HCT116 (cell line): ENCODE results near the gene RFLNA. TPM values are rescaled to one million over a fixed set of nuclear protein-coding genes. Genes with fewer than 3 reads are reported as not detected.

ENCODE experiments used
- ATAC-seq: fragments of 200-7000 bp; cut with Tn5 transposase; 2 replicates; pipeline ENCODE4 v1.9.1; 2020; ENCODE audit warnings: mild to moderate bottlenecking, moderate library complexity
- BruUV-seq: library from RNA; stranded (reverse); fragments of 400-500 nt; replicated peaks from 2 replicates; lab custom pipeline; 2021; lab: Mats Ljungman, UMichigan
- CTCF ChIA-PET: fragments of 300-600 bp; sonication (Branson Sonifier 250); formaldehyde crosslinking; loops from one replicate; lab custom pipeline; 2021; ENCODE audit warnings: antibody characterized with exemption; lab: Charles Lee
- POLR2A ChIA-PET: fragments of 300-600, 350-600 bp; sonication (Branson Sonifier 250); formaldehyde crosslinking; loops from one replicate; lab custom pipeline; 2021; ENCODE audit warnings: antibody characterized with exemption; lab: Charles Lee
- RAD21 ChIA-PET, 2 experiments: fragments of 300-600 bp; sonication (Branson Sonifier 250); formaldehyde crosslinking; loops; one replicate each; lab custom pipeline; 2023; ENCODE audit warnings: low total read pairs in 2 of 2; ENCODE audit not compliant: uncharacterized antibody in 2 of 2, unreplicated experiment in 2 of 2, low non-redundant PET in 1 of 2; lab: Charles Lee
- DNase-seq: peaks from one replicate; pipeline ENCODE4 v3.0.0-alpha.2; 2010; ENCODE audit warnings: low read depth, low spot score
- H2AFZ ChIP-seq: fragments of 200-600 bp; shearing (Covaris generic), sonication (generic); 2 replicates; pipeline ENCODE4 v1.6.1; 2017; ENCODE audit warnings: low read depth, mixed run types, mixed read lengths, antibody characterized with exemption, low read length; ENCODE audit not compliant: poor library complexity, severe bottlenecking
- H3K27ac ChIP-seq: 2 replicates; pipeline ENCODE4 v1.5.1; 2012; ENCODE audit warnings: low read depth, low read length
- H3K27me3 ChIP-seq: fragments of 200-600 bp; sonication (generic); 2 replicates; pipeline ENCODE4 v1.6.1; 2016; ENCODE audit warnings: mixed run types, low read length, mixed read lengths; ENCODE audit not compliant: insufficient read depth
- H3K36me3 ChIP-seq, 2 experiments: fragments of 200-500 bp in 1 of 2; fragments of 200-600 bp in 1 of 2; sonication (Bioruptor generic) in 1 of 2; sonication (generic) in 1 of 2; 2 replicates each; pipeline versions ENCODE4 v1.5.1 to v1.6.1; 2014 to 2016; ENCODE audit warnings: low read length in 2 of 2, inconsistent platforms in 1 of 2, mixed read lengths in 1 of 2, mixed run types in 1 of 2; ENCODE audit not compliant: insufficient read depth in 2 of 2, control insufficient read depth in 1 of 2
- H3K4me1 ChIP-seq, 2 experiments: fragments of 200-600 bp in 1 of 2; sonication (generic) in 1 of 2; 2 replicates each; pipeline versions ENCODE4 v1.5.1 to v1.6.1; 2012 to 2017; ENCODE audit warnings: low read length in 2 of 2, inconsistent platforms in 1 of 2, mild to moderate bottlenecking in 1 of 2, mixed read lengths in 1 of 2, mixed run types in 1 of 2, moderate library complexity in 1 of 2; ENCODE audit not compliant: insufficient read depth in 2 of 2, control insufficient read depth in 1 of 2
- H3K4me2 ChIP-seq: fragments of 200-600 bp; sonication (generic); 2 replicates; pipeline ENCODE4 v1.6.1; 2017; ENCODE audit warnings: mixed run types, low read length, mixed read lengths
- H3K4me3 ChIP-seq, 2 experiments: fragments of 200-600 bp in 1 of 2; sonication (generic) in 1 of 2; replicated peaks in 1 of 2; 2 replicates each; pipeline ENCODE4 v1.5.1; 2011 to 2016; ENCODE audit warnings: low read length in 2 of 2, control low read depth in 1 of 2, low read depth in 1 of 2, mild to moderate bottlenecking in 1 of 2, mixed read lengths in 1 of 2, mixed run types in 1 of 2
- H3K79me2 ChIP-seq: fragments of 200-600 bp; sonication (generic); 2 replicates; pipeline ENCODE4 v1.6.1; 2017; ENCODE audit warnings: mild to moderate bottlenecking, mixed run types, low read length, moderate library complexity, mixed read lengths; ENCODE audit not compliant: insufficient read depth
- H3K9ac ChIP-seq: fragments of 200-600 bp; sonication (generic); 2 replicates; pipeline ENCODE4 v1.6.1; 2016; ENCODE audit warnings: low read length, mixed read lengths
- H3K9me2 ChIP-seq: fragments of 200-600 bp; sonication (generic), shearing (Covaris generic); 2 replicates; pipeline ENCODE4 v1.6.1; 2017; ENCODE audit warnings: mixed run types, mild to moderate bottlenecking, moderate library complexity; ENCODE audit not compliant: insufficient read depth
- H3K9me3 ChIP-seq, 2 experiments: fragments of 200-500 bp in 1 of 2; fragments of 200-600 bp in 1 of 2; sonication (Bioruptor generic) in 1 of 2; sonication (generic) in 1 of 2; 2 replicates each; pipeline ENCODE4 v1.6.1; 2014 to 2017; ENCODE audit warnings: low read length in 2 of 2, mixed read lengths in 2 of 2, inconsistent platforms in 1 of 2, low read depth in 1 of 2, mild to moderate bottlenecking in 1 of 2, mixed run types in 1 of 2, moderate library complexity in 1 of 2; ENCODE audit not compliant: control insufficient read depth in 1 of 2, insufficient read depth in 1 of 2
- H4K20me1 ChIP-seq: fragments of 200-600 bp; sonication (generic), shearing (Covaris generic); 2 replicates; pipeline ENCODE4 v1.6.1; 2017; ENCODE audit warnings: mixed run types, mild to moderate bottlenecking, moderate library complexity; ENCODE audit not compliant: insufficient read depth
- CBX3 ChIP-seq: IDR thresholded peaks from 2 replicates; pipeline ENCODE4 v1.6.1; 2012; ENCODE audit warnings: low read depth
- CEBPB ChIP-seq: IDR thresholded peaks from 2 replicates; pipeline ENCODE4 v1.6.1; 2012; ENCODE audit warnings: low read depth
- EZH2phosphoT487 ChIP-seq: fragments of 200-600 bp; IDR thresholded peaks from 2 replicates; pipeline ENCODE4 v1.6.1; 2018; ENCODE audit warnings: antibody characterized with exemption, borderline replicate concordance
- FOSL1 ChIP-seq: IDR thresholded peaks from 2 replicates; pipeline ENCODE4 v1.6.1; 2012; ENCODE audit warnings: low read depth
- POLR2A ChIP-seq: IDR thresholded peaks from 2 replicates; pipeline ENCODE4 v1.7.0; 2011; ENCODE audit warnings: borderline replicate concordance; ENCODE audit not compliant: insufficient read depth, insufficient read length; ENCODE audit errors: extremely low read depth
- POLR2AphosphoS5 ChIP-seq: IDR thresholded peaks from 2 replicates; pipeline ENCODE4 v1.6.1; 2011; ENCODE audit warnings: mild to moderate bottlenecking, low read depth, low read length, moderate library complexity
- RAD21 ChIP-seq: IDR thresholded peaks from 2 replicates; pipeline ENCODE4 v1.6.1; 2012; ENCODE audit warnings: low read depth, mild to moderate bottlenecking
- SIN3A ChIP-seq: IDR thresholded peaks from 2 replicates; pipeline ENCODE4 v1.6.1; 2012; ENCODE audit warnings: low read depth
- SP1 ChIP-seq: IDR thresholded peaks from 2 replicates; pipeline ENCODE4 v1.6.1; 2012; ENCODE audit warnings: low read depth
- TCF7L2 ChIP-seq: IDR thresholded peaks from 2 replicates; pipeline ENCODE4 v1.7.0; 2011; ENCODE audit warnings: borderline replicate concordance, inconsistent platforms; ENCODE audit not compliant: insufficient read depth, insufficient read length; ENCODE audit errors: extremely low read depth
- YY1 ChIP-seq: IDR thresholded peaks from 2 replicates; pipeline ENCODE4 v1.6.1; 2011; ENCODE audit warnings: low read length, low read depth, moderate library complexity, mild to moderate bottlenecking; ENCODE audit not compliant: insufficient replicate concordance; ENCODE audit errors: extremely low read depth
- ZFX ChIP-seq: fragments of 450-650 bp; IDR thresholded peaks from 2 replicates; pipeline ENCODE4 v1.6.1; 2017
- ZNF274 ChIP-seq: fragments of 200-500 bp; sonication (Bioruptor generic); IDR thresholded peaks from 2 replicates; pipeline ENCODE4 v1.6.1; 2014; ENCODE audit warnings: mild to moderate bottlenecking, low read depth, low read length, inconsistent platforms
- intact Hi-C: fragments of 100-400 bp; cut with micrococcal nuclease; formaldehyde crosslinking; loops from 2 replicates; pipeline ENCODE4 v1.10.0; 2022
- total RNA-seq: library from RNA; stranded (reverse); gene quantifications from one replicate; pipeline ENCODE4 v1.2.1, GENCODE V29; 2021; ENCODE audit not compliant: unreplicated experiment
- TF ChIP-seq, protein P1 (sequence below): IDR thresholded peaks from 2 replicates; pipeline ENCODE4 v1.6.1; 2011; ENCODE audit warnings: mild to moderate bottlenecking, low read length, moderate library complexity; ENCODE audit not compliant: insufficient replicate concordance; ENCODE audit errors: extremely low read depth
- TF ChIP-seq, protein P2 (sequence below): IDR thresholded peaks from 2 replicates; pipeline ENCODE4 v1.6.1; 2012
- TF ChIP-seq, protein P3 (sequence below), 3 experiments: fragments of 200-600 bp in 1 of 3; sonication (generic) in 1 of 3; IDR thresholded peaks in 2 of 3; conservative IDR thresholded peaks in 1 of 3; 2 replicates each; pipeline ENCODE4 v1.5.1; 2012 to 2017; ENCODE audit warnings: low read depth in 2 of 3, low read length in 2 of 3, antibody characterized with exemption in 1 of 3, borderline replicate concordance in 1 of 3, control low read depth in 1 of 3, mild to moderate bottlenecking in 1 of 3, mixed read lengths in 1 of 3, mixed run types in 1 of 3, moderate library complexity in 1 of 3; ENCODE audit not compliant: insufficient read depth in 1 of 3
- TF ChIP-seq, protein P4 (sequence below): IDR thresholded peaks from 2 replicates; pipeline ENCODE4 v1.6.1; 2012

Gene RFLNA
- total RNA-seq, 1 experiment from 2014 or later, result not detected

DNA sequence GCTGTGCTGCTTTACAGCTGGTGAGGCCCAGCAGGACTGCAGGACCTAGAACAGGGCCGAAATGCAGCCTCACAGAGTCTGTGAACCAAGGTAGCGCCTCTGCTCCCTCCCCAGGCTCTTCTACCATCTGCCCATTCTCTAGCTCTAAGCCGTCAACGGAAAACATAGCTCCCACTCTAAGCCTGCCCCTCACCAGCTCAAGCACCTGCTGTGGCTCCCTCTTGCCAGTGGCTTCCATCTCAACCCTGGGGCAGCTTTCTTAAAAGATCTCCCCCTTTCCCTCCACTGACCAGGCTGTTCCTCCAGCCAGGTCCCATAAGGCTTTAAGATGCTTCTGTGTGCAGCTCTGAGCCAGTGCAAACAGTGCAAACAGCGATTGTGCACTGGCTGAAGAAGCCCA is 61.3 kb downstream of the RFLNA start:
- TF ChIP-seq RAD21, result no peak
- no peak for TF ChIP-seq ZNF274
- TF ChIP-seq POLR2A, result no peak
- TF ChIP-seq, protein P1, sequence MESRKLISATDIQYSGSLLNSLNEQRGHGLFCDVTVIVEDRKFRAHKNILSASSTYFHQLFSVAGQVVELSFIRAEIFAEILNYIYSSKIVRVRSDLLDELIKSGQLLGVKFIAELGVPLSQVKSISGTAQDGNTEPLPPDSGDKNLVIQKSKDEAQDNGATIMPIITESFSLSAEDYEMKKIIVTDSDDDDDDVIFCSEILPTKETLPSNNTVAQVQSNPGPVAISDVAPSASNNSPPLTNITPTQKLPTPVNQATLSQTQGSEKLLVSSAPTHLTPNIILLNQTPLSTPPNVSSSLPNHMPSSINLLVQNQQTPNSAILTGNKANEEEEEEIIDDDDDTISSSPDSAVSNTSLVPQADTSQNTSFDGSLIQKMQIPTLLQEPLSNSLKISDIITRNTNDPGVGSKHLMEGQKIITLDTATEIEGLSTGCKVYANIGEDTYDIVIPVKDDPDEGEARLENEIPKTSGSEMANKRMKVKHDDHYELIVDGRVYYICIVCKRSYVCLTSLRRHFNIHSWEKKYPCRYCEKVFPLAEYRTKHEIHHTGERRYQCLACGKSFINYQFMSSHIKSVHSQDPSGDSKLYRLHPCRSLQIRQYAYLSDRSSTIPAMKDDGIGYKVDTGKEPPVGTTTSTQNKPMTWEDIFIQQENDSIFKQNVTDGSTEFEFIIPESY, result no peak
- TF ChIP-seq POLR2AphosphoS5, result no peak
- H3K27ac ChIP-seq, result no peak overlapping the region
- POLR2A ChIA-PET, result no interaction called here

DNA sequence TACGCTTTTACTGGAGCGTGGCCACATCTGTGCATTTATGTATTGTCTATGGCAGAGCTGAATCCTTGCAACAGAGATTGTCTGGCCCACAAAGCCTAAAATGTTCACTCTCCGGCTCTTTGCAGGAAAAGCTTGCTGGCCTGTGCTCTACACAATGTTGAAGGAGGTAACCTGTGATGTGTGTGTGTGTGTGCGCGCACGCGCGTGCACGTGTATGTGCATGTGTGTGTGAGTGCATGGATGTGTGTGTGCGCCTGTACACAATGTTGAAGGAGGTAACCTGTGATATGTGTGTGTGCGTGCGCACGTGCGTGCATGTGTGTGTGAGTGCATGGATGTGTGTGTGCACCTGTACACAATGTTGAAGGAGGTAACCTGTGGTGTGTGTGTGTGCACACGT is 62.7 kb downstream of the RFLNA start:
- H3K79me2 ChIP-seq, result no peaks in the 10 kb centered on the region
- H3K4me3 ChIP-seq, result no peak overlapping the region
- no peak for ATAC-seq
- no peak overlapping the region for H2AFZ ChIP-seq
- DNase-seq, result no peak
- no peak overlapping the region for H3K4me2 ChIP-seq
- peaks cover 5 to 22% of the 10 kb centered on the region in 2 experiments; a peak in 3 of 4 replicates for H3K36me3 ChIP-seq
- H3K4me1 ChIP-seq, result no peaks in the 10 kb centered on the region
- H4K20me1 ChIP-seq, result no peaks in the 10 kb centered on the region
- H3K27ac ChIP-seq, result no peak overlapping the region
- intact Hi-C loops, result no loop called here
- CTCF ChIA-PET, result no interaction called here
- BruUV-seq, result no TSS peak
- POLR2A ChIA-PET, result no interaction called here
- no peaks in the 10 kb centered on the region for H3K27me3 ChIP-seq
- no peak overlapping the region for H3K9ac ChIP-seq
- no peaks in the 10 kb centered on the region for H3K9me2 ChIP-seq
- RAD21 ChIA-PET, result no interaction called here
- no peaks in the 10 kb centered on the region for H3K9me3 ChIP-seq
- TF ChIP-seq, protein P2, sequence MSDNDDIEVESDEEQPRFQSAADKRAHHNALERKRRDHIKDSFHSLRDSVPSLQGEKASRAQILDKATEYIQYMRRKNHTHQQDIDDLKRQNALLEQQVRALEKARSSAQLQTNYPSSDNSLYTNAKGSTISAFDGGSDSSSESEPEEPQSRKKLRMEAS, result no peak
- TF ChIP-seq CEBPB (no peak), EZH2phosphoT487 (no peak), SIN3A (no peak), CBX3 (no peak), TCF7L2 (no peak), SP1 (no peak), ZFX (no peak), YY1 (no peak), ZNF274 (no peak), FOSL1 (no peak)
- TF ChIP-seq, protein P3, sequence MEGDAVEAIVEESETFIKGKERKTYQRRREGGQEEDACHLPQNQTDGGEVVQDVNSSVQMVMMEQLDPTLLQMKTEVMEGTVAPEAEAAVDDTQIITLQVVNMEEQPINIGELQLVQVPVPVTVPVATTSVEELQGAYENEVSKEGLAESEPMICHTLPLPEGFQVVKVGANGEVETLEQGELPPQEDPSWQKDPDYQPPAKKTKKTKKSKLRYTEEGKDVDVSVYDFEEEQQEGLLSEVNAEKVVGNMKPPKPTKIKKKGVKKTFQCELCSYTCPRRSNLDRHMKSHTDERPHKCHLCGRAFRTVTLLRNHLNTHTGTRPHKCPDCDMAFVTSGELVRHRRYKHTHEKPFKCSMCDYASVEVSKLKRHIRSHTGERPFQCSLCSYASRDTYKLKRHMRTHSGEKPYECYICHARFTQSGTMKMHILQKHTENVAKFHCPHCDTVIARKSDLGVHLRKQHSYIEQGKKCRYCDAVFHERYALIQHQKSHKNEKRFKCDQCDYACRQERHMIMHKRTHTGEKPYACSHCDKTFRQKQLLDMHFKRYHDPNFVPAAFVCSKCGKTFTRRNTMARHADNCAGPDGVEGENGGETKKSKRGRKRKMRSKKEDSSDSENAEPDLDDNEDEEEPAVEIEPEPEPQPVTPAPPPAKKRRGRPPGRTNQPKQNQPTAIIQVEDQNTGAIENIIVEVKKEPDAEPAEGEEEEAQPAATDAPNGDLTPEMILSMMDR (IDR thresholded peaks at IDR 0.05 in 2 of 3, conservative IDR thresholded peaks at IDR 0.05 in 1 of 3; ENCODE audit: borderline replicate concordance in 1 of 3, insufficient read depth in 1 of 3, low read depth in 2 of 3, low read length in 2 of 3), result no peak
- TF ChIP-seq, protein P4, sequence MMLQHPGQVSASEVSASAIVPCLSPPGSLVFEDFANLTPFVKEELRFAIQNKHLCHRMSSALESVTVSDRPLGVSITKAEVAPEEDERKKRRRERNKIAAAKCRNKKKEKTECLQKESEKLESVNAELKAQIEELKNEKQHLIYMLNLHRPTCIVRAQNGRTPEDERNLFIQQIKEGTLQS, result no peak

More for the DNA sequence above, 61.3 kb downstream of the RFLNA start:
- no peak overlapping the region for H3K4me3 ChIP-seq
- RAD21 ChIA-PET, result no interaction called here
- BruUV-seq, result no TSS peak
- no peak overlapping the region for H2AFZ ChIP-seq
- H3K9ac ChIP-seq, result no peak overlapping the region
- intact Hi-C loops, result no loop called here
- no peaks in the 10 kb centered on the region for H3K9me2 ChIP-seq
- CTCF ChIA-PET, result no interaction called here
- H4K20me1 ChIP-seq, result no peaks in the 10 kb centered on the region
- no peak overlapping the region for H3K4me2 ChIP-seq
- no peaks in the 10 kb centered on the region for H3K4me1 ChIP-seq
- DNase-seq, result no peak
- H3K36me3 ChIP-seq, result peaks cover 5 to 23% of the 10 kb centered on the region in 2 experiments; a peak in 3 of 4 replicates
- H3K27me3 ChIP-seq, result no peaks in the 10 kb centered on the region
- no peaks in the 10 kb centered on the region for H3K9me3 ChIP-seq
- ATAC-seq, result no peak
- H3K79me2 ChIP-seq, result no peaks in the 10 kb centered on the region
